OCI-LY7 (cell line): Measurements from ENCODE around the gene SYCP2L. TPM values are rescaled to one million over a fixed set of nuclear protein-coding genes. Genes with fewer than 3 reads are reported as not detected.

ENCODE experiments used
- BruUV-seq: library from RNA; stranded (reverse); fragments of 400-500 nt; replicated peaks from 2 replicates; lab custom pipeline; 2021; lab: Mats Ljungman, UMichigan
- CTCF ChIA-PET: fragments of 300-600 bp; sonication (Branson Sonifier 250); formaldehyde crosslinking; loops from one replicate; lab custom pipeline; 2022; ENCODE audit warnings: antibody characterized with exemption; ENCODE audit not compliant: unreplicated experiment; lab: Charles Lee
- POLR2A ChIA-PET: fragments of 300-600 bp; sonication (Branson Sonifier 250); formaldehyde crosslinking; loops from one replicate; lab custom pipeline; 2022; ENCODE audit warnings: antibody characterized with exemption; lab: Charles Lee
- DNase-seq: peaks from one replicate; pipeline ENCODE4 v3.0.0-alpha.2; 2015; ENCODE audit warnings: low spot score
- H2AFZ ChIP-seq: fragments of 200-600 bp; sonication (generic), shearing (Covaris generic); 2 replicates; pipeline ENCODE4 v1.6.1; 2014; ENCODE audit warnings: mild to moderate bottlenecking, antibody characterized with exemption, low read length, moderate library complexity
- H3K27ac ChIP-seq: fragments of 200-600 bp; sonication (generic); 2 replicates; pipeline ENCODE4 v1.5.1; 2014; ENCODE audit warnings: mixed run types, low read depth, mild to moderate bottlenecking, moderate library complexity, low read length, inconsistent platforms; ENCODE audit not compliant: poor library complexity, severe bottlenecking
- H3K36me3 ChIP-seq: fragments of 200-600 bp; sonication (generic); 2 replicates; pipeline ENCODE4 v1.6.1; 2014; ENCODE audit warnings: mild to moderate bottlenecking, antibody characterized with exemption, low read length, moderate library complexity, mixed read lengths; ENCODE audit not compliant: insufficient read depth
- H3K4me1 ChIP-seq: fragments of 200-600 bp; sonication (generic); 2 replicates; pipeline ENCODE4 v1.5.1; 2014; ENCODE audit warnings: mild to moderate bottlenecking, low read length; ENCODE audit not compliant: insufficient read depth, poor library complexity, severe bottlenecking
- H3K4me2 ChIP-seq: fragments of 200-600 bp; sonication (generic); 2 replicates; pipeline ENCODE4 v1.6.1; 2014; ENCODE audit warnings: mild to moderate bottlenecking, low read length
- H3K4me3 ChIP-seq: fragments of 200-600 bp; sonication (generic); 2 replicates; pipeline ENCODE4 v1.5.1; 2014; ENCODE audit warnings: mild to moderate bottlenecking, low read depth, low read length; ENCODE audit not compliant: poor library complexity, severe bottlenecking
- H3K79me2 ChIP-seq: fragments of 200-600 bp; sonication (generic); 2 replicates; pipeline ENCODE4 v1.6.1; 2016; ENCODE audit warnings: low read depth, mild to moderate bottlenecking, low read length, moderate library complexity, mixed read lengths; ENCODE audit not compliant: insufficient read depth
- H3K9me2 ChIP-seq: fragments of 200-600 bp; sonication (generic); 2 replicates; pipeline ENCODE4 v1.6.1; 2016; ENCODE audit warnings: mild to moderate bottlenecking, low read length, mixed read lengths; ENCODE audit not compliant: insufficient read depth
- H3K9me3 ChIP-seq: fragments of 200-600 bp; sonication (generic); 2 replicates; pipeline ENCODE4 v1.6.1; 2014; ENCODE audit warnings: mild to moderate bottlenecking, mixed run types, low read length, mixed read lengths
- H4K20me1 ChIP-seq: fragments of 200-600 bp; sonication (generic); 2 replicates; pipeline ENCODE4 v1.6.1; 2014; ENCODE audit warnings: mild to moderate bottlenecking, antibody characterized with exemption, low read length, moderate library complexity, mixed read lengths; ENCODE audit not compliant: insufficient read depth
- CTCF ChIP-seq: fragments of 200-600 bp; sonication (generic); conservative IDR thresholded peaks from 2 replicates; pipeline ENCODE4 v1.5.1; 2014; ENCODE audit warnings: mild to moderate bottlenecking, antibody characterized with exemption, low read length, moderate library complexity, mixed read lengths
- EZH2phosphoT487 ChIP-seq: fragments of 200-600 bp; sonication (generic); IDR thresholded peaks from 2 replicates; pipeline ENCODE4 v1.6.1; 2018; ENCODE audit warnings: low read depth, borderline replicate concordance, mild to moderate bottlenecking, mixed run types, antibody characterized with exemption, low read length, moderate library complexity, mixed read lengths
- intact Hi-C: fragments of 100-400 bp; cut with micrococcal nuclease; formaldehyde crosslinking; loops from one replicate; pipeline ENCODE4 v1.10.0; 2022; ENCODE audit not compliant: unreplicated experiment
- total RNA-seq, 2 experiments: library from RNA; depleted of rRNA in 1 of 2; stranded (reverse); fragments of >200 nt in 1 of 2; shearing (Covaris generic) in 1 of 2; gene quantifications; 2 replicates each; pipeline ENCODE4 v1.2.3, GENCODE V29; 2014 to 2022

SYCP2L gene
- total RNA-seq, 2 experiments from 2014 or later, result 1.3 to 1.4 TPM

- no peak overlapping the region for H3K4me2 ChIP-seq
Observed at GRCh38 chr6:11009353-11009752, 122.5 kb downstream of the SYCP2L start.

GRCh38 chr6:11011787-11012234 lies 125.0 kb downstream of the SYCP2L start:
- no peak overlapping the region for H2AFZ ChIP-seq
- CTCF ChIA-PET, result no interaction called here
- no TSS peak for BruUV-seq

More at GRCh38 chr6:11009353-11009752, 122.5 kb downstream of the SYCP2L start:
- DNase-seq, result no peak
- TF ChIP-seq EZH2phosphoT487 (no peak), CTCF (no peak)
- H3K9me2 ChIP-seq, result no peaks in the 10 kb centered on the region
- no peaks in the 10 kb centered on the region for H3K79me2 ChIP-seq
- no peaks in the 10 kb centered on the region for H4K20me1 ChIP-seq
- no peak overlapping the region for H3K4me3 ChIP-seq
- no TSS peak for BruUV-seq
- ChIA-PET POLR2A (interaction anchor here (0.7 kb wide), 1 partner anchor 238 kb away, joined by 4 read pairs; no protein-coding TSS in a partner anchor), CTCF (interaction anchor here (1.0 kb wide), 1 partner anchor 55 kb away, joined by 3 read pairs; no protein-coding TSS in a partner anchor)
- no peak overlapping the region for H2AFZ ChIP-seq
- no peaks in the 10 kb centered on the region for H3K9me3 ChIP-seq
- H3K4me1 ChIP-seq, result no peaks in the 10 kb centered on the region
- no peak overlapping the region for H3K27ac ChIP-seq
- intact Hi-C loops, result no loop called here
- H3K36me3 ChIP-seq, result no peaks in the 10 kb centered on the region

More at GRCh38 chr6:11011787-11012234, 125.0 kb downstream of the SYCP2L start:
- H3K79me2 ChIP-seq, result no peaks in the 10 kb centered on the region
- no peak overlapping the region for H3K27ac ChIP-seq
- no peak for TF ChIP-seq CTCF
- no peak for TF ChIP-seq EZH2phosphoT487
- no peaks in the 10 kb centered on the region for H3K36me3 ChIP-seq
- H3K4me3 ChIP-seq, result no peak overlapping the region
- no peaks in the 10 kb centered on the region for H4K20me1 ChIP-seq
- POLR2A ChIA-PET, result interaction anchor here (0.6 kb wide), 1 partner anchor 1200 kb away, joined by 5 read pairs; no protein-coding TSS in a partner anchor
- H3K4me2 ChIP-seq, result no peak overlapping the region
- no peaks in the 10 kb centered on the region for H3K4me1 ChIP-seq
- DNase-seq, result no peak
- no peaks in the 10 kb centered on the region for H3K9me3 ChIP-seq
- no peaks in the 10 kb centered on the region for H3K9me2 ChIP-seq
- intact Hi-C loops, result no loop called here
